HG03460 (cell line): ENCODE results near the gene PDE11A.

Source experiments
- ATAC-seq: cut with Tn5 transposase; IDR thresholded peaks from one replicate; pipeline ENCODE4 v1.9.1; 2021; ENCODE audit not compliant: unreplicated experiment

PDE11A gene

GRCh38 chr2:177733322-177733855, 339.2 kb downstream of the PDE11A start:
- no peak for ATAC-seq

GRCh38 chr2:177731384-177731783, 341.2 kb downstream of the PDE11A start:
- ATAC-seq, result no peak

GRCh38 chr2:177730792-177731191, 341.8 kb downstream of the PDE11A start:
- ATAC-seq, result no peak

GRCh38 chr2:177730363-177730762, 342.2 kb downstream of the PDE11A start:
- ATAC-seq, result no peak

- no peak for ATAC-seq
These were observed 343.7 kb downstream of the PDE11A start for GRCh38 chr2:177728920-177729319.

- no peak for ATAC-seq
These were observed 344.2 kb downstream of the PDE11A start for GRCh38 chr2:177728399-177728765.

GRCh38 chr2:177727577-177728398, 344.8 kb downstream of the PDE11A start:
- ATAC-seq, result no peak

- no peak for ATAC-seq
These were observed 345.6 kb downstream of the PDE11A start for GRCh38 chr2:177726931-177727348.

GRCh38 chr2:177724398-177725287, 347.9 kb downstream of the PDE11A start:
- no peak for ATAC-seq

- ATAC-seq, result no peak
These were observed 349.3 kb downstream of the PDE11A start for GRCh38 chr2:177723235-177723634.

GRCh38 chr2:177721818-177722567, 350.6 kb downstream of the PDE11A start:
- no peak for ATAC-seq

GRCh38 chr2:177721087-177721486, 351.5 kb downstream of the PDE11A start:
- no peak for ATAC-seq

GRCh38 chr2:177717831-177718618, 354.6 kb downstream of the PDE11A start:
- ATAC-seq, result no peak

GRCh38 chr2:177716484-177716883, 356.1 kb downstream of the PDE11A start:
- ATAC-seq, result no peak

GRCh38 chr2:177715771-177716170, 356.8 kb downstream of the PDE11A start:
- no peak for ATAC-seq

GRCh38 chr2:177714704-177715103, 357.9 kb downstream of the PDE11A start:
- no peak for ATAC-seq

- ATAC-seq, result no peak
These were observed 360.1 kb downstream of the PDE11A start for GRCh38 chr2:177712462-177712861.

GRCh38 chr2:177711483-177712265, 360.9 kb downstream of the PDE11A start:
- ATAC-seq, result no peak

- ATAC-seq, result no peak
These were observed 361.7 kb downstream of the PDE11A start for GRCh38 chr2:177710889-177711288.
